H1 (cell line): ENCODE results near the gene ENDOU. TPM values are rescaled to one million over a fixed set of nuclear protein-coding genes. Genes with fewer than 3 reads are reported as not detected.

Source experiments
- CTCF ChIA-PET: fragments of 300-600 bp; sonication (Branson Sonifier 250); formaldehyde crosslinking; loops from one replicate; lab custom pipeline; 2021; ENCODE audit not compliant: partially characterized antibody; lab: Charles Lee
- POLR2A ChIA-PET: fragments of 300-600 bp; sonication (Branson Sonifier 250); formaldehyde crosslinking; loops from one replicate; lab custom pipeline; 2021; ENCODE audit warnings: inconsistent platforms; ENCODE audit not compliant: partially characterized antibody; lab: Charles Lee
- DNase-seq, 2 experiments: peaks; one replicate each; pipeline versions ENCODE4 v3.0.0 to v3.0.0-alpha.2; 2010 to 2022; ENCODE audit warnings: low spot score in 2 of 2, low read depth in 1 of 2, mixed read lengths in 1 of 2
- FAIRE-seq: peaks from 2 replicates; lab custom pipeline; 2011; peaks lifted over from hg19 to GRCh38; lab: Jason Lieb, UNC
- H2AFZ ChIP-seq: 2 replicates; pipeline ENCODE4 v1.8.1; 2012; ENCODE audit warnings: low read length, inconsistent platforms
- H2AK5ac ChIP-seq: 2 replicates; pipeline ENCODE4 v1.6.1; 2013; ENCODE audit warnings: low read depth, low read length
- H2BK120ac ChIP-seq: replicated peaks from 2 replicates; pipeline ENCODE3; 2013; ENCODE audit warnings: low read depth, low read length, inconsistent platforms
- H2BK12ac ChIP-seq: 2 replicates; pipeline ENCODE4 v1.6.1; 2013; ENCODE audit warnings: low read depth, low read length
- H2BK15ac ChIP-seq: 2 replicates; pipeline ENCODE4 v1.6.1; 2013; ENCODE audit warnings: low read length
- H2BK20ac ChIP-seq: 2 replicates; pipeline ENCODE4 v1.6.1; 2013; ENCODE audit warnings: low read length
- H2BK5ac ChIP-seq: 2 replicates; pipeline ENCODE4 v1.6.1; 2013; ENCODE audit warnings: low read depth, low read length
- H3K14ac ChIP-seq: 2 replicates; pipeline ENCODE4 v1.6.1; 2013; ENCODE audit warnings: inconsistent platforms; ENCODE audit not compliant: insufficient read length
- H3K18ac ChIP-seq: 2 replicates; pipeline ENCODE4 v1.6.1; 2013; ENCODE audit warnings: low read length; ENCODE audit errors: extremely low read depth
- H3K23ac ChIP-seq: 2 replicates; pipeline ENCODE4 v1.6.1; 2013; ENCODE audit warnings: inconsistent platforms; ENCODE audit not compliant: insufficient read length
- H3K23me2 ChIP-seq: 2 replicates; pipeline ENCODE4 v1.6.1; 2013; ENCODE audit warnings: low read depth, low read length
- H3K27ac ChIP-seq: 2 replicates; pipeline ENCODE4 v1.6.1; 2011; ENCODE audit warnings: low read depth, low read length, inconsistent platforms
- H3K27me3 ChIP-seq, 4 experiments: replicated peaks in 1 of 4; 1 replicate in 1 of 4; 2 replicates in 3 of 4; pipeline versions ENCODE4 v1.6.1 to v1.8.1; 2011 to 2013; ENCODE audit warnings: low read length in 3 of 4, mild to moderate bottlenecking in 3 of 4, inconsistent platforms in 2 of 4, mixed read lengths in 2 of 4, moderate library complexity in 1 of 4; ENCODE audit not compliant: control insufficient read depth in 3 of 4, insufficient read depth in 3 of 4; ENCODE audit errors: extremely low read depth in 1 of 4
- H3K36me3 ChIP-seq, 4 experiments: 2 replicates each; pipeline versions ENCODE4 v1.6.1 to v1.8.1; 2011 to 2013; ENCODE audit warnings: mild to moderate bottlenecking in 4 of 4, low read length in 3 of 4, moderate library complexity in 2 of 4, control low read depth in 1 of 4, inconsistent platforms in 1 of 4; ENCODE audit not compliant: insufficient read depth in 4 of 4, control insufficient read depth in 2 of 4
- H3K4ac ChIP-seq: replicated peaks from 2 replicates; pipeline ENCODE3; 2013; ENCODE audit warnings: low read length, low read depth, mixed read lengths, inconsistent platforms; ENCODE audit not compliant: insufficient read length
- H3K4me1 ChIP-seq, 4 experiments: replicated peaks in 1 of 4; 1 replicate in 1 of 4; 2 replicates in 3 of 4; pipeline versions ENCODE4 v1.6.1 to v1.8.1; 2011 to 2013; ENCODE audit warnings: low read length in 3 of 4, inconsistent platforms in 2 of 4, mixed read lengths in 1 of 4; ENCODE audit not compliant: insufficient read depth in 4 of 4, control insufficient read depth in 3 of 4
- H3K4me2 ChIP-seq, 2 experiments: 2 replicates each; pipeline versions ENCODE4 v1.6.1 to v1.8.1; 2011 to 2013; ENCODE audit warnings: low read depth in 2 of 2, low read length in 2 of 2, control low read depth in 1 of 2, inconsistent platforms in 1 of 2, mild to moderate bottlenecking in 1 of 2; ENCODE audit not compliant: insufficient read depth in 1 of 2
- H3K4me3 ChIP-seq, 4 experiments: fragments of 200-600, 300-600 bp in 1 of 4; sonication (generic), shearing (Covaris generic), sonication (Bioruptor Twin) in 1 of 4; 2 replicates each; pipeline versions ENCODE4 v1.5.1 to v1.8.1; 2011 to 2016; ENCODE audit warnings: low read length in 4 of 4, low read depth in 3 of 4, control low read depth in 2 of 4, inconsistent platforms in 2 of 4, mild to moderate bottlenecking in 2 of 4, mixed read lengths in 1 of 4, moderate library complexity in 1 of 4; ENCODE audit not compliant: insufficient read depth in 2 of 4; ENCODE audit errors: extremely low read depth in 1 of 4
- H3K56ac ChIP-seq: replicated peaks from 2 replicates; pipeline ENCODE3; 2013; ENCODE audit warnings: low read depth, mild to moderate bottlenecking, mixed read lengths, low read length, inconsistent platforms; ENCODE audit not compliant: insufficient read length
- H3K79me1 ChIP-seq: 2 replicates; pipeline ENCODE4 v1.6.1; 2013; ENCODE audit warnings: low read depth, low read length, control low read depth
- H3K79me2 ChIP-seq, 2 experiments: 2 replicates each; pipeline versions ENCODE4 v1.6.1 to v1.8.1; 2012 to 2013; ENCODE audit warnings: low read length in 2 of 2, mild to moderate bottlenecking in 2 of 2, inconsistent platforms in 1 of 2; ENCODE audit not compliant: insufficient read depth in 2 of 2, control insufficient read depth in 1 of 2
- H3K9ac ChIP-seq, 4 experiments: replicated peaks in 1 of 4; 1 replicate in 1 of 4; 2 replicates in 3 of 4; pipeline versions ENCODE4 v1.6.1 to v1.8.1; 2011 to 2013; ENCODE audit warnings: low read depth in 3 of 4, low read length in 3 of 4, control low read depth in 2 of 4, mild to moderate bottlenecking in 2 of 4, moderate library complexity in 2 of 4, inconsistent platforms in 1 of 4; ENCODE audit errors: extremely low read depth in 1 of 4
- H3K9me3 ChIP-seq, 2 experiments: 2 replicates each; pipeline versions ENCODE4 v1.6.1 to v1.8.1; 2012 to 2013; ENCODE audit warnings: mild to moderate bottlenecking in 2 of 2, moderate library complexity in 2 of 2, control low read depth in 1 of 2, inconsistent platforms in 1 of 2, low read depth in 1 of 2, low read length in 1 of 2, mixed read lengths in 1 of 2; ENCODE audit not compliant: insufficient read depth in 2 of 2
- H4K20me1 ChIP-seq, 2 experiments: replicated peaks in 1 of 2; 2 replicates each; pipeline versions ENCODE3 to v1.8.1; 2011 to 2013; ENCODE audit warnings: inconsistent platforms in 2 of 2, low read length in 2 of 2, mild to moderate bottlenecking in 1 of 2; ENCODE audit not compliant: insufficient read depth in 2 of 2, control insufficient read depth in 1 of 2
- H4K5ac ChIP-seq: 2 replicates; pipeline ENCODE4 v1.6.1; 2013; ENCODE audit warnings: low read length, low read depth, mixed read lengths, inconsistent platforms; ENCODE audit not compliant: insufficient read length
- H4K8ac ChIP-seq: 2 replicates; pipeline ENCODE4 v1.8.0; 2013; ENCODE audit warnings: mild to moderate bottlenecking, moderate library complexity, low read length, inconsistent platforms; ENCODE audit not compliant: insufficient read depth; ENCODE audit errors: extremely low read depth
- H4K91ac ChIP-seq: replicated peaks from 2 replicates; pipeline ENCODE3; 2013; ENCODE audit warnings: low read length, mixed read lengths, inconsistent platforms; ENCODE audit not compliant: insufficient read length
- BCL11A ChIP-seq, 2 experiments: IDR thresholded peaks; one replicate each; pipeline ENCODE4 v1.6.1; 2011; ENCODE audit warnings: low read depth in 2 of 2, low read length in 2 of 2, mild to moderate bottlenecking in 2 of 2
- E2F6 ChIP-seq: IDR thresholded peaks from 2 replicates; pipeline ENCODE4 v1.6.1; 2012; ENCODE audit warnings: inconsistent platforms
- HDAC2 ChIP-seq, 2 experiments: fragments of 300-600 bp in 1 of 2; sonication (generic) in 1 of 2; IDR thresholded peaks; 2 replicates each; pipeline ENCODE4 v1.6.1; 2011 to 2012; ENCODE audit warnings: low read depth in 2 of 2, low read length in 2 of 2, mild to moderate bottlenecking in 2 of 2, moderate library complexity in 2 of 2, borderline replicate concordance in 1 of 2, inconsistent platforms in 1 of 2
- HDAC6 ChIP-seq: IDR thresholded peaks from one replicate; pipeline ENCODE4 v1.7.1; 2012; ENCODE audit warnings: low read depth, mild to moderate bottlenecking, inconsistent platforms, low read length, moderate library complexity
- KDM4A ChIP-seq: IDR thresholded peaks from one replicate; pipeline ENCODE4 v1.7.1; 2012; ENCODE audit warnings: low read depth, mild to moderate bottlenecking, moderate library complexity, low read length, inconsistent platforms; ENCODE audit not compliant: severe bottlenecking
- NRF1 ChIP-seq: IDR thresholded peaks from 2 replicates; pipeline ENCODE4 v1.6.1; 2011; ENCODE audit warnings: mild to moderate bottlenecking, low read depth, low read length, improper control_type of control experiment
- POLR2AphosphoS5 ChIP-seq: IDR thresholded peaks from 2 replicates; pipeline ENCODE4 v1.6.1; 2011; ENCODE audit warnings: low read depth, low read length
- RFX5 ChIP-seq: IDR thresholded peaks from 2 replicates; pipeline ENCODE4 v1.6.1; 2011; ENCODE audit warnings: low read depth, low read length, improper control_type of control experiment, borderline replicate concordance
- SP1 ChIP-seq: IDR thresholded peaks from 2 replicates; pipeline ENCODE4 v1.6.1; 2011; ENCODE audit warnings: low read depth, low read length
- SP2 ChIP-seq: IDR thresholded peaks from 2 replicates; pipeline ENCODE4 v1.6.1; 2012; ENCODE audit warnings: mild to moderate bottlenecking, low read length, inconsistent platforms
- TBP ChIP-seq: IDR thresholded peaks from 2 replicates; pipeline ENCODE4 v1.6.1; 2011; ENCODE audit warnings: low read depth, low read length, improper control_type of control experiment
- TCF12 ChIP-seq: IDR thresholded peaks from 2 replicates; pipeline ENCODE4 v1.6.1; 2011; ENCODE audit warnings: low read depth, mild to moderate bottlenecking, low read length
- WGBS, 2 experiments: shearing (Covaris generic) in 1 of 2; methylation state at CpG; one replicate each; pipeline versions ENCODE4 v1.1.6 to v1.1.7; 2013 to 2015; ENCODE audit warnings: low lambda C conversion rate in 2 of 2, mixed read lengths in 2 of 2, inconsistent platforms in 1 of 2, low coverage in 1 of 2, missing lambda C conversion rate in 1 of 2; ENCODE audit not compliant: insufficient replicate concordance in 2 of 2, insufficient coverage in 1 of 2, insufficient read length in 1 of 2; ENCODE audit errors: extremely low coverage in 1 of 2, missing lambda C conversion rate in 1 of 2; 5-methylcytosine and 5-hydroxymethylcytosine counted together
- polyA plus RNA-seq, 7 experiments: library from polyadenylated mRNA; depleted of rRNA in 3 of 7; stranded (reverse) in 5 of 7; unstranded in 2 of 7; fragments of >200 nt in 5 of 7; fragments of 200-250 nt in 2 of 7; gene quantifications; 1 replicate in 5 of 7; 2 replicates in 1 of 7; 4 replicates in 1 of 7; pipeline versions ENCODE4 v1.2.1 to v1.2.3, GENCODE V29; 2011 to 2013; ENCODE audit warnings: missing spikeins in 2 of 7, mixed read lengths in 2 of 7
- total RNA-seq: library from RNA; stranded (reverse); fragmentation: NEBNext Ultra II Directional; extraction: Animal tissue kit (Norgen Biotek cat#: 25700); gene quantifications from 2 replicates; pipeline ENCODE4 v1.2.1, GENCODE V29; 2021

ENDOU gene
- total and polyA plus RNA-seq, 2 of the 8 experiments (the other 6 are each of a cell fraction or from before 2014, with no cell fraction given), result not detected

- no peak overlapping the region for H2BK15ac ChIP-seq
- H3K27ac ChIP-seq, result no peak overlapping the region
- no peaks in the 10 kb centered on the region for H3K79me2 ChIP-seq
- no peaks in the 10 kb centered on the region for H3K23me2 ChIP-seq
- no peak overlapping the region for H4K91ac ChIP-seq
- H3K56ac ChIP-seq, result no peak overlapping the region
- no peak overlapping the region for H2BK12ac ChIP-seq
- H3K18ac ChIP-seq, result no peak overlapping the region
- no peak overlapping the region for H3K9ac ChIP-seq
- no peaks in the 10 kb centered on the region for H3K79me1 ChIP-seq
- ChIA-PET POLR2A (interaction anchor here (1.2 to 1.6 kb wide), 3 partner anchors 9 to 16 kb away, joined by 4 to 5 read pairs (median 5); partner anchors contain the start of gene RPAP3), CTCF (interaction anchor here (1.0 to 64.6 kb wide), 5 partner anchors 9 to 58 kb away, joined by 3 to 2442 read pairs (median 9); partner anchors contain the start of genes RAPGEF3 and SLC48A1)
- no peak overlapping the region for H3K4me2 ChIP-seq
- H2AK5ac ChIP-seq, result no peak overlapping the region
- no peak overlapping the region for H4K5ac ChIP-seq
- no peak for FAIRE-seq
- no peak overlapping the region for H3K14ac ChIP-seq
- H3K4me3 ChIP-seq, result no peak overlapping the region
- 0 out of 8 replicates have a peak, but pooled peaks cover 0 to 3% (median 0%) of the 10 kb centered on the region in 4 experiments for H3K36me3 ChIP-seq
- no peak overlapping the region for H3K23ac ChIP-seq
- no peak for TF ChIP-seq HDAC6
- no peak for TF ChIP-seq E2F6
- no peak for TF ChIP-seq TBP
- no peak for TF ChIP-seq KDM4A
- TF ChIP-seq SP1, result no peak
- no peak for TF ChIP-seq RFX5
- no peak for TF ChIP-seq HDAC2 (IDR thresholded peaks at IDR 0.05; ENCODE audit: borderline replicate concordance in 1 of 2, low read depth in 2 of 2, low read length in 2 of 2)
- no peak for TF ChIP-seq NRF1
- no peak for TF ChIP-seq POLR2AphosphoS5
- no peak for TF ChIP-seq TCF12
- no peak for TF ChIP-seq SP2
- no peak for TF ChIP-seq BCL11A (IDR thresholded peaks at IDR 0.05; ENCODE audit: low read depth in 2 of 2, low read length in 2 of 2)
- H3K27me3 ChIP-seq, result peaks cover 0 to 7% (median 3%) of the 10 kb centered on the region in 4 experiments; a peak in 2 of 7 replicates
- no peak for DNase-seq
- no peaks in the 10 kb centered on the region for H4K20me1 ChIP-seq
- H3K4me1 ChIP-seq, result peaks cover 3 to 9% (median 5%) of the 10 kb centered on the region in 4 experiments; a peak in 4 of 7 replicates
- no peak overlapping the region for H2BK120ac ChIP-seq
- H2BK5ac ChIP-seq, result no peak overlapping the region
- whole genome bisulfite sequencing, 2 experiments, result 85% methylated on average over 9 of the region's 9 CpGs; no CpG with 5 or more reads in 1 of the 2 experiments
- no peak overlapping the region for H4K8ac ChIP-seq
- no peak overlapping the region for H2AFZ ChIP-seq
- no peak overlapping the region for H2BK20ac ChIP-seq
- no peak overlapping the region for H3K4ac ChIP-seq
- no peaks in the 10 kb centered on the region for H3K9me3 ChIP-seq
These were observed 3.8 kb downstream of the ENDOU start for GRCh38 chr12:47721431-47721973.
